Astrocyte (in vitro differentiated cells and primary cell): ENCODE data around the gene CCDC28B.

Experiments used
- CTCF ChIP-seq: IDR thresholded peaks from 2 replicates; pipeline ENCODE4 v1.5.1; 2011; ENCODE audit warnings: low read depth, mild to moderate bottlenecking, inconsistent platforms, low read length, moderate library complexity; ENCODE audit not compliant: insufficient read depth
- EZH2 ChIP-seq: IDR thresholded peaks from 2 replicates; pipeline ENCODE4 v1.6.1; 2012; ENCODE audit warnings: mild to moderate bottlenecking, low read length, inconsistent platforms; ENCODE audit not compliant: insufficient read depth

GRCh38 chr1:32228771-32229170 lies 28.4 kb downstream of the CCDC28B start:
- TF ChIP-seq EZH2 = no peak
- no peak for TF ChIP-seq CTCF
